HG03571 (cell line): ENCODE results near the gene PPP1R13L.

ENCODE experiments used
- ATAC-seq: cut with Tn5 transposase; IDR thresholded peaks from one replicate; pipeline ENCODE4 v1.9.1; 2021; ENCODE audit not compliant: unreplicated experiment

PPP1R13L gene

GRCh38 chr19:45368737-45369340, 36.0 kb downstream of the PPP1R13L start:
- no peak for ATAC-seq

GRCh38 chr19:45368127-45368526, 36.7 kb downstream of the PPP1R13L start:
- ATAC-seq: no peak

- no peak for ATAC-seq
Observed at GRCh38 chr19:45364696-45365095, 40.2 kb downstream of the PPP1R13L start.

- no peak for ATAC-seq
Observed at GRCh38 chr19:45363861-45364459, 40.9 kb downstream of the PPP1R13L start.

GRCh38 chr19:45362291-45362690, 42.6 kb downstream of the PPP1R13L start:
- ATAC-seq: no peak

GRCh38 chr19:45361608-45362007, 43.3 kb downstream of the PPP1R13L start:
- no peak for ATAC-seq

- no peak for ATAC-seq
Observed at GRCh38 chr19:45358213-45358792, 46.6 kb downstream of the PPP1R13L start.

- no peak for ATAC-seq
Observed at GRCh38 chr19:45357445-45357783, 47.5 kb downstream of the PPP1R13L start.

- no peak for ATAC-seq
Observed at GRCh38 chr19:45356760-45357444, 48.0 kb downstream of the PPP1R13L start.

- no peak for ATAC-seq
Observed at GRCh38 chr19:45355910-45356309, 49.0 kb downstream of the PPP1R13L start.

- no peak for ATAC-seq
Observed at GRCh38 chr19:45355402-45355801, 49.5 kb downstream of the PPP1R13L start.

- ATAC-seq: no peak
Observed at GRCh38 chr19:45354241-45354842, 50.5 kb downstream of the PPP1R13L start.

- ATAC-seq: no peak
Observed at GRCh38 chr19:45352914-45353796, 51.7 kb downstream of the PPP1R13L start.

GRCh38 chr19:45352471-45352870, 52.4 kb downstream of the PPP1R13L start:
- no peak for ATAC-seq

GRCh38 chr19:45352062-45352461, 52.8 kb downstream of the PPP1R13L start:
- no peak for ATAC-seq

GRCh38 chr19:45351401-45351952, 53.4 kb downstream of the PPP1R13L start:
- no peak for ATAC-seq

- no peak for ATAC-seq
Observed at GRCh38 chr19:45350477-45351058, 54.3 kb downstream of the PPP1R13L start.

- no peak for ATAC-seq
Observed at GRCh38 chr19:45349430-45349941, 55.4 kb downstream of the PPP1R13L start.

- no peak for ATAC-seq
Observed at GRCh38 chr19:45349126-45349415, 55.8 kb downstream of the PPP1R13L start.
